Progenitor cell of endocrine pancreas (in vitro differentiated cells): ENCODE results near the gene ECM2. TPM values are rescaled to one million over a fixed set of nuclear protein-coding genes. Genes with fewer than 3 reads are reported as not detected.

Experiments
- DNase-seq: peaks from one replicate; pipeline ENCODE4 v3.0.0; 2021; ENCODE audit warnings: low spot score; ENCODE audit not compliant: unreplicated experiment
- H3K27ac Mint-ChIP-seq: 2 replicates; pipeline ENCODE4 v1.8.0; 2021; ENCODE audit warnings: mild to moderate bottlenecking, moderate library complexity, mixed read lengths
- H3K27me3 Mint-ChIP-seq: 2 replicates; pipeline ENCODE4 v1.8.0; 2021; ENCODE audit warnings: mixed read lengths
- H3K36me3 Mint-ChIP-seq: 2 replicates; pipeline ENCODE4 v1.8.0; 2022; ENCODE audit warnings: mixed read lengths; ENCODE audit not compliant: insufficient read depth
- H3K4me1 Mint-ChIP-seq: 2 replicates; pipeline ENCODE4 v1.8.0; 2021; ENCODE audit warnings: low read depth, mixed read lengths
- H3K4me3 Mint-ChIP-seq: 2 replicates; pipeline ENCODE4 v1.8.0; 2021; ENCODE audit warnings: low read depth, mild to moderate bottlenecking, moderate library complexity, mixed read lengths
- H3K9me3 Mint-ChIP-seq: 2 replicates; pipeline ENCODE4 v1.8.0; 2021; ENCODE audit warnings: low read depth, mixed read lengths
- CTCF ChIP-seq: fragments of 200-600 bp; sonication (generic); IDR thresholded peaks from one replicate; pipeline ENCODE4 v1.5.0; 2021; ENCODE audit warnings: antibody characterized with exemption, mild to moderate bottlenecking; ENCODE audit not compliant: unreplicated experiment
- total RNA-seq: library from RNA; stranded (reverse); gene quantifications from 2 replicates; pipeline ENCODE4 v1.2.1, GENCODE V29; 2021

ECM2 gene
- total RNA-seq, 1 donor from 2014 or later = 0.77 TPM

- H3K9me3 Mint-ChIP-seq = peaks cover 4% of the 10 kb centered on the region
- DNase-seq = no peak
- H3K36me3 Mint-ChIP-seq = no peaks in the 10 kb centered on the region
- no peak for TF ChIP-seq CTCF
- H3K4me1 Mint-ChIP-seq = peaks cover 7% of the 10 kb centered on the region
- H3K4me3 Mint-ChIP-seq = no peak overlapping the region
- no peaks in the 10 kb centered on the region for H3K27me3 Mint-ChIP-seq
- no peak overlapping the region for H3K27ac Mint-ChIP-seq
These were observed 15.0 kb upstream of the ECM2 start for GRCh38 chr9:92550765-92551164.

- Mint-ChIP-seq H3K36me3 (no peaks in the 10 kb centered on the region), H3K9me3 (peaks cover 4% of the 10 kb centered on the region), H3K27ac (no peak overlapping the region), H3K4me3 (no peak overlapping the region), H3K27me3 (no peaks in the 10 kb centered on the region), H3K4me1 (peaks cover 1% of the 10 kb centered on the region)
- TF ChIP-seq CTCF = no peak
- DNase-seq = no peak
These were observed 11.6 kb upstream of the ECM2 start for GRCh38 chr9:92547356-92547755.

GRCh38 chr9:92545002-92545510 is 9.3 kb upstream of the ECM2 start:
- H3K27ac Mint-ChIP-seq = no peak overlapping the region
- TF ChIP-seq CTCF = no peak
- H3K36me3 Mint-ChIP-seq = no peaks in the 10 kb centered on the region
- no peak for DNase-seq
- H3K4me1 Mint-ChIP-seq = no peaks in the 10 kb centered on the region
- no peaks in the 10 kb centered on the region for H3K27me3 Mint-ChIP-seq
- H3K9me3 Mint-ChIP-seq = peaks cover 4% of the 10 kb centered on the region
- no peak overlapping the region for H3K4me3 Mint-ChIP-seq

- Mint-ChIP-seq H3K4me3 (no peak overlapping the region), H3K4me1 (no peaks in the 10 kb centered on the region), H3K9me3 (peaks cover 4% of the 10 kb centered on the region), H3K27ac (no peak overlapping the region), H3K36me3 (no peaks in the 10 kb centered on the region), H3K27me3 (no peaks in the 10 kb centered on the region)
- DNase-seq = no peak
- TF ChIP-seq CTCF = no peak
These were observed 8.2 kb upstream of the ECM2 start for GRCh38 chr9:92543972-92544371.

- Mint-ChIP-seq H3K4me3 (no peak overlapping the region), H3K36me3 (no peaks in the 10 kb centered on the region), H3K9me3 (peaks cover 4% of the 10 kb centered on the region), H3K27me3 (no peaks in the 10 kb centered on the region), H3K4me1 (peaks cover 10% of the 10 kb centered on the region), H3K27ac (no peak overlapping the region)
- TF ChIP-seq CTCF = no peak
- no peak for DNase-seq
These were observed 2.8 kb upstream of the ECM2 start for GRCh38 chr9:92538541-92538940.
